ENCODE data around the gene FAM210B.

DNA sequence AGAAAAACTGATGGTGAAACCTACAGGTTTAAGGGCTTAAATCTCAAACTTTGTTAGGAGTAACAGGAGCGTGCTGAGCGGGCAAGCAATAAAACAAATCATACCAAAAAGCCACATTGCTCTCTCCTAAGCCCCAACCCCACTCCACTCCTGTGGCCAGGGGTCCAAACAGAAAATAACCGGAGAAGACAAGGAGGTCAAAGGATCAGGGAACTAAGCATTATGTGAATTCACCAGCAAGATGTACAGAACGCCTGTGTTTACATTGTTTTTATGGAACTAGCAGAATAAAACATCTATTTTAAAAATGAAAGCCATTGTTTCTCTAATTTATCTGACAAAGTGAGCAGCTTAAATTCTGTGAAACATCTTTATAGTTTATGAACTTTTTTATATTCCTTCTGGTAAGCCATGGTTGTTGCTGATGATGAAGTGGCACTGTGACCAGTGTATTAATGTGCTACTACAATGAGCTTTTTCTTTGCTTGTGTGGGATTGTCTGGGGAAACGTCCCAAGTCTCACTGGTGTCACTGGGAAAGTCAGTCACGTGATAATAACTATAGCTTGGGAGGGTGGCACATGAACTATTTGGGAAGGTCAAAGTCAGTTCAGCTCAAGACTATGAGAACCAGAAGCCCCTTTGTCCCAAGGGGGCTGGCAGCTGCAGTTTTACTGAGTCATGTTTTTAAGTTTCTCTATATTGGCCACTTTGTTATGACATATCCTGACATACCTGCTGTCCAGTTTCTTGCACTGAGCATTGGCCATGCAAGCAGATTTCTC, 9.8 kb downstream of the FAM210B start:
- TF ChIP-seq, protein P1, sequence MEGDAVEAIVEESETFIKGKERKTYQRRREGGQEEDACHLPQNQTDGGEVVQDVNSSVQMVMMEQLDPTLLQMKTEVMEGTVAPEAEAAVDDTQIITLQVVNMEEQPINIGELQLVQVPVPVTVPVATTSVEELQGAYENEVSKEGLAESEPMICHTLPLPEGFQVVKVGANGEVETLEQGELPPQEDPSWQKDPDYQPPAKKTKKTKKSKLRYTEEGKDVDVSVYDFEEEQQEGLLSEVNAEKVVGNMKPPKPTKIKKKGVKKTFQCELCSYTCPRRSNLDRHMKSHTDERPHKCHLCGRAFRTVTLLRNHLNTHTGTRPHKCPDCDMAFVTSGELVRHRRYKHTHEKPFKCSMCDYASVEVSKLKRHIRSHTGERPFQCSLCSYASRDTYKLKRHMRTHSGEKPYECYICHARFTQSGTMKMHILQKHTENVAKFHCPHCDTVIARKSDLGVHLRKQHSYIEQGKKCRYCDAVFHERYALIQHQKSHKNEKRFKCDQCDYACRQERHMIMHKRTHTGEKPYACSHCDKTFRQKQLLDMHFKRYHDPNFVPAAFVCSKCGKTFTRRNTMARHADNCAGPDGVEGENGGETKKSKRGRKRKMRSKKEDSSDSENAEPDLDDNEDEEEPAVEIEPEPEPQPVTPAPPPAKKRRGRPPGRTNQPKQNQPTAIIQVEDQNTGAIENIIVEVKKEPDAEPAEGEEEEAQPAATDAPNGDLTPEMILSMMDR (IDR thresholded peaks at IDR 0.05): no peak
- TF ChIP-seq POLR2A (IDR thresholded peaks at IDR 0.05): no peak

Data from Peyer's patch (tissue), 4 donors.